Esophagus (tissue), 2 donors: ENCODE measurements around the gene FLYWCH2. TPM values are rescaled to one million over a fixed set of nuclear protein-coding genes. Genes with fewer than 3 reads are reported as not detected.

ENCODE experiments used
- polyA plus RNA-seq, 2 donors: library from polyadenylated mRNA; stranded (reverse); fragments of 200-250 nt; gene quantifications; one replicate each; pipeline ENCODE4 v1.2.3, GENCODE V29; 2013
- donor health status: healthy with polysubstance abuse.
- donor health status: Bipolar disorder and iron deficiency.

The FLYWCH2 gene
- polyA plus RNA-seq, 2 donors, result 23.9 to 30.9 TPM

Other genes with a start within 250 kb of the FLYWCH2 start
- gene KCTD5, start 200.7 kb upstream of the FLYWCH2 start, polyA plus RNA-seq, result 10 to 100 TPM; 23.1 to 25.4 TPM
- 100 to 1,000 TPM; 500 to 620 TPM for gene PRSS27, start 163.0 kb upstream of the FLYWCH2 start, polyA plus RNA-seq
- 100 to 1,000 TPM; 317 to 886 TPM for gene SRRM2, start 130.6 kb upstream of the FLYWCH2 start, polyA plus RNA-seq
- 100 to 1,000 TPM; 361 to 887 TPM for gene ELOB, start 105.9 kb upstream of the FLYWCH2 start, polyA plus RNA-seq
- gene PRSS33, start 95.7 kb upstream of the FLYWCH2 start, polyA plus RNA-seq, result not detected
- gene PRSS41, start 84.7 kb upstream of the FLYWCH2 start, polyA plus RNA-seq, result not detected
- gene PRSS21, start 66.0 kb upstream of the FLYWCH2 start, polyA plus RNA-seq, result 1 to 10 TPM in 1 of 2 donors, under 1 TPM in 1; 0.86 to 1.8 TPM
- gene ZG16B, start 52.9 kb upstream of the FLYWCH2 start, polyA plus RNA-seq, result 1 to 10 TPM in 1 of 2 donors, under 1 TPM in 1; 0.77 to 1.1 TPM
- gene PRSS22, start 25.0 kb upstream of the FLYWCH2 start, polyA plus RNA-seq, result 100 to 1,000 TPM; 109 to 281 TPM
- gene FLYWCH1, start 28.7 kb downstream of the FLYWCH2 start, polyA plus RNA-seq, result 10 to 100 TPM; 12.9 to 20.2 TPM
- gene KREMEN2, start 81.1 kb downstream of the FLYWCH2 start, polyA plus RNA-seq, result 1 to 10 TPM; 1.6 to 1.8 TPM
- gene PAQR4, start 86.1 kb downstream of the FLYWCH2 start, polyA plus RNA-seq, result 10 to 100 TPM in 1 of 2 donors, 1 to 10 TPM in 1; 9.6 to 18.8 TPM
- gene PKMYT1, start 97.2 kb downstream of the FLYWCH2 start, polyA plus RNA-seq, result 10 to 100 TPM; 20.7 to 22.3 TPM
- gene CLDN9, start 129.7 kb downstream of the FLYWCH2 start, polyA plus RNA-seq, result under 1 TPM in 1 of 2 donors, not detected in 1; 0.02 TPM
- gene CLDN6, start 135.0 kb downstream of the FLYWCH2 start, polyA plus RNA-seq, result under 1 TPM in 1 of 2 donors, not detected in 1; 0.06 TPM
- 10 to 100 TPM; 16.6 to 21.1 TPM for gene TNFRSF12A, start 137.2 kb downstream of the FLYWCH2 start, polyA plus RNA-seq
- gene HCFC1R1, start 140.7 kb downstream of the FLYWCH2 start, polyA plus RNA-seq, result 10 to 100 TPM; 58.8 to 73.6 TPM
- 10 to 100 TPM; 24.3 to 37.2 TPM for gene THOC6, start 140.8 kb downstream of the FLYWCH2 start, polyA plus RNA-seq
- 100 to 1,000 TPM; 144 to 149 TPM for gene BICDL2, start 153.7 kb downstream of the FLYWCH2 start, polyA plus RNA-seq
- 1 to 10 TPM in 1 of 2 donors, under 1 TPM in 1; 0.51 to 2.6 TPM for gene MMP25, start 163.3 kb downstream of the FLYWCH2 start, polyA plus RNA-seq
- gene IL32, start 182.4 kb downstream of the FLYWCH2 start, polyA plus RNA-seq, result 10 to 100 TPM; 16.5 to 19.0 TPM
- not detected for gene ZSCAN10, start 216.1 kb downstream of the FLYWCH2 start, polyA plus RNA-seq
- gene ZNF205, start 229.4 kb downstream of the FLYWCH2 start, polyA plus RNA-seq, result 10 to 100 TPM in 1 of 2 donors, 1 to 10 TPM in 1; 8.4 to 18.0 TPM